DMS114 treated with DMSO at 0.1 percent for 48 hours (cell line): ENCODE data around the gene GLG1.

ENCODE experiments used
- DNase-seq: peaks from one replicate; lab custom pipeline; 2025; ENCODE audit not compliant: unreplicated experiment; lab: John Stamatoyannopoulos, UW

The GLG1 gene

GRCh38 chr16:74611721-74612120, 4.8 kb upstream of the GLG1 start:
- no peak for DNase-seq

- DNase-seq, result no peak
These were observed 2.0 kb upstream of the GLG1 start for GRCh38 chr16:74608944-74609343.

GRCh38 chr16:74608381-74608780, 1.5 kb upstream of the GLG1 start:
- no peak for DNase-seq

GRCh38 chr16:74607962-74608356, 1.0 kb upstream of the GLG1 start:
- no peak for DNase-seq

GRCh38 chr16:74607310-74607961, 522 bp upstream of the GLG1 start:
- peak; percentile 79 for DNase-seq

GRCh38 chr16:74605746-74606520, 981 bp downstream of the GLG1 start:
- no peak for DNase-seq

- DNase-seq, result no peak
These were observed 1.6 kb downstream of the GLG1 start for GRCh38 chr16:74605332-74605731.

- no peak for DNase-seq
These were observed 3.1 kb downstream of the GLG1 start for GRCh38 chr16:74603848-74604247.

- no peak for DNase-seq
These were observed 5.6 kb downstream of the GLG1 start for GRCh38 chr16:74601126-74601871.

- DNase-seq, result no peak
These were observed 10.3 kb downstream of the GLG1 start for GRCh38 chr16:74596586-74596985.

- DNase-seq, result no peak
These were observed 14.1 kb downstream of the GLG1 start for GRCh38 chr16:74592847-74593246.

GRCh38 chr16:74591876-74592650, 14.9 kb downstream of the GLG1 start:
- no peak for DNase-seq

GRCh38 chr16:74586948-74587347, 20.0 kb downstream of the GLG1 start:
- no peak for DNase-seq

GRCh38 chr16:74585846-74586443, 21.0 kb downstream of the GLG1 start:
- DNase-seq, result no peak

- DNase-seq, result no peak
These were observed 22.8 kb downstream of the GLG1 start for GRCh38 chr16:74583926-74584666.

- no peak for DNase-seq
These were observed 23.9 kb downstream of the GLG1 start for GRCh38 chr16:74582970-74583369.

GRCh38 chr16:74580833-74581232, 26.1 kb downstream of the GLG1 start:
- DNase-seq, result no peak

GRCh38 chr16:74578838-74579237, 28.1 kb downstream of the GLG1 start:
- no peak for DNase-seq

- DNase-seq, result no peak
These were observed 28.5 kb downstream of the GLG1 start for GRCh38 chr16:74578433-74578832.

GRCh38 chr16:74577882-74578366, 29.0 kb downstream of the GLG1 start:
- DNase-seq, result no peak
